Endothelial cell of umbilical vein (primary cell): ENCODE data around the gene CLRN3. TPM values are rescaled to one million over a fixed set of nuclear protein-coding genes. Genes with fewer than 3 reads are reported as not detected.

Experiments used
- BruUV-seq: library from RNA; stranded (reverse); fragments of 400-500 nt; replicated peaks from 2 replicates; lab custom pipeline; 2021; lab: Mats Ljungman, UMichigan
- CTCF ChIA-PET: fragments of 300-600, 350-600 bp; sonication (Branson Sonifier 250); formaldehyde crosslinking; loops from one replicate; lab custom pipeline; 2021; ENCODE audit warnings: antibody characterized with exemption, inconsistent platforms; lab: Charles Lee
- POLR2A ChIA-PET: fragments of 300-600, 350-600 bp; sonication (Branson Sonifier 250); formaldehyde crosslinking; loops from one replicate; lab custom pipeline; 2021; ENCODE audit warnings: antibody characterized with exemption, inconsistent platforms; lab: Charles Lee
- DNase-seq: peaks from one replicate; pipeline ENCODE4 v3.0.0-alpha.2; 2011; ENCODE audit warnings: low read depth, low spot score
- FAIRE-seq: peaks from 2 replicates; lab custom pipeline; 2011; peaks lifted over from hg19 to GRCh38; lab: Jason Lieb, UNC
- H2AFZ ChIP-seq: 2 replicates; pipeline ENCODE4 v1.6.0; 2012; ENCODE audit warnings: low read depth, low read length, control low read depth, inconsistent platforms
- H3K27ac ChIP-seq: 2 replicates; pipeline ENCODE4 v1.5.1; 2011; ENCODE audit warnings: low read depth, mild to moderate bottlenecking, control low read depth, low read length, moderate library complexity; ENCODE audit not compliant: insufficient read depth
- H3K27me3 ChIP-seq, 2 experiments: 2 replicates each; pipeline versions ENCODE4 v1.6.0 to v1.6.1; 2011; ENCODE audit warnings: low read length in 2 of 2, mixed read lengths in 1 of 2; ENCODE audit not compliant: control insufficient read depth in 2 of 2, insufficient read depth in 2 of 2
- H3K36me3 ChIP-seq, 2 experiments: 2 replicates in 1 of 2; 3 replicates in 1 of 2; pipeline ENCODE4 v1.5.1; 2011; ENCODE audit warnings: low read length in 2 of 2, mild to moderate bottlenecking in 1 of 2, moderate library complexity in 1 of 2; ENCODE audit not compliant: control insufficient read depth in 2 of 2, insufficient read depth in 2 of 2; ENCODE audit errors: extremely low read depth in 1 of 2
- H3K4me1 ChIP-seq: 3 replicates; pipeline ENCODE4 v1.5.1; 2011; ENCODE audit warnings: mild to moderate bottlenecking, low read length; ENCODE audit not compliant: control insufficient read depth, insufficient read depth; ENCODE audit errors: extremely low read depth
- H3K4me2 ChIP-seq: 2 replicates; pipeline ENCODE4 v1.6.1; 2011; ENCODE audit warnings: low read length, control low read depth, mixed read lengths; ENCODE audit not compliant: insufficient read depth
- H3K4me3 ChIP-seq, 3 experiments: fragments of 200-600 bp in 1 of 3; sonication (generic), shearing (Covaris generic) in 1 of 3; replicated peaks in 1 of 3; 2 replicates each; pipeline ENCODE4 v1.5.1; 2011 to 2016; ENCODE audit warnings: control low read depth in 3 of 3, low read length in 3 of 3, mild to moderate bottlenecking in 2 of 3, inconsistent platforms in 1 of 3, low read depth in 1 of 3, moderate library complexity in 1 of 3; ENCODE audit not compliant: insufficient read depth in 1 of 3
- H3K79me2 ChIP-seq: 2 replicates; pipeline ENCODE4 v1.6.0; 2012; ENCODE audit warnings: low read length, inconsistent platforms; ENCODE audit not compliant: control insufficient read depth, insufficient read depth
- H3K9ac ChIP-seq: replicated peaks from 2 replicates; pipeline ENCODE3; 2011; ENCODE audit warnings: low read length, control low read depth; ENCODE audit not compliant: insufficient read depth; ENCODE audit errors: extremely low read depth
- H3K9me1 ChIP-seq: replicated peaks from 3 replicates; pipeline ENCODE4 v1.6.0; 2011; ENCODE audit warnings: mild to moderate bottlenecking, low read length; ENCODE audit not compliant: control insufficient read depth, insufficient read depth; ENCODE audit errors: extremely low read depth
- H3K9me3 ChIP-seq: replicated peaks from 2 replicates; pipeline ENCODE4 v1.5.1; 2012; ENCODE audit warnings: low read length, inconsistent platforms; ENCODE audit not compliant: control insufficient read depth, insufficient read depth
- H4K20me1 ChIP-seq: replicated peaks from 2 replicates; pipeline ENCODE3; 2011; ENCODE audit warnings: mild to moderate bottlenecking, low read length; ENCODE audit not compliant: control insufficient read depth, insufficient read depth; ENCODE audit errors: extremely low read depth
- CTCF ChIP-seq, 2 donors: IDR thresholded peaks; 1 replicate in 1 of 2; 2 replicates in 1 of 2; pipeline ENCODE4 v1.5.1; 2011; ENCODE audit warnings: low read length in 2 of 2, mild to moderate bottlenecking in 2 of 2, moderate library complexity in 2 of 2, control low read depth in 1 of 2, inconsistent platforms in 1 of 2, low read depth in 1 of 2; ENCODE audit not compliant: insufficient read depth in 1 of 2; ENCODE audit errors: extremely low read depth in 1 of 2
- EZH2 ChIP-seq: IDR thresholded peaks from 2 replicates; pipeline ENCODE4 v1.6.1; 2012; ENCODE audit warnings: borderline replicate concordance, low read depth, mild to moderate bottlenecking, moderate library complexity, low read length, inconsistent platforms; ENCODE audit not compliant: severe bottlenecking
- FOS ChIP-seq: IDR thresholded peaks from 2 replicates; pipeline ENCODE4 v1.6.1; 2011; ENCODE audit warnings: mild to moderate bottlenecking, low read length, moderate library complexity, borderline replicate concordance; ENCODE audit not compliant: insufficient read depth
- GATA2 ChIP-seq: IDR thresholded peaks from 2 replicates; pipeline ENCODE4 v1.7.0; 2011; ENCODE audit warnings: low read depth, mild to moderate bottlenecking, moderate library complexity, mixed read lengths, low read length; ENCODE audit not compliant: insufficient read length, insufficient read depth
- JUN ChIP-seq: IDR thresholded peaks from 2 replicates; pipeline ENCODE4 v1.6.1; 2011; ENCODE audit warnings: borderline replicate concordance, low read depth; ENCODE audit not compliant: insufficient read length, insufficient read depth
- MAX ChIP-seq: IDR thresholded peaks from 2 replicates; pipeline ENCODE4 v1.6.1; 2011; ENCODE audit not compliant: insufficient read depth, insufficient read length
- MYC ChIP-seq: IDR thresholded peaks from one replicate; pipeline ENCODE4 v1.6.1; 2011; ENCODE audit warnings: mild to moderate bottlenecking, low read depth, low read length
- POLR2A ChIP-seq: IDR thresholded peaks from 2 replicates; pipeline ENCODE4 v1.6.1; 2012; ENCODE audit warnings: low read depth, mild to moderate bottlenecking, control low read depth, low read length
- POLR2AphosphoS5 ChIP-seq: IDR thresholded peaks from 2 replicates; pipeline ENCODE4 v1.6.1; 2012; ENCODE audit warnings: low read depth, mild to moderate bottlenecking, control low read depth, low read length, moderate library complexity; ENCODE audit not compliant: insufficient read depth
- dilution Hi-C: fragments of 300-500 bp; cut with MboI; formaldehyde crosslinking; loops from one replicate; pipeline ENCODE4 v1.15.0; 2019; ENCODE audit warnings: low sequenced_read_pairs; ENCODE audit not compliant: extremely low pct_ligation_motif_present
- intact Hi-C: fragments of 100-400 bp; cut with micrococcal nuclease; formaldehyde crosslinking; loops from one replicate; pipeline ENCODE4 v1.10.0; 2022
- polyA plus RNA-seq, 4 experiments: library from polyadenylated mRNA; depleted of rRNA in 3 of 4; stranded (reverse) in 3 of 4; unstranded in 1 of 4; fragments of >200 nt; gene quantifications; 2 replicates each; pipeline versions ENCODE4 v1.2.1 to v1.2.3, GENCODE V29; 2011 to 2012; ENCODE audit warnings: missing spikeins in 1 of 4
- total RNA-seq: library from RNA; stranded (reverse); gene quantifications from 2 replicates; pipeline ENCODE4 v1.2.3, GENCODE V29; 2021

The CLRN3 gene
- total and polyA plus RNA-seq, 2 donors (not counting 3 experiments of a cell fraction or from before 2014, with no cell fraction given), result 0.07 TPM; not detected in 1

GRCh38 chr10:127881262-127881661 lies 11.5 kb downstream of the CLRN3 start:
- Histone ChIP-seq H3K27ac (no peak overlapping the region), H3K4me2 (no peak overlapping the region), H3K79me2 (no peaks in the 10 kb centered on the region), H3K27me3 (no peaks in the 10 kb centered on the region), H3K4me3 (no peak overlapping the region), H3K9ac (no peak overlapping the region), H4K20me1 (no peaks in the 10 kb centered on the region), H2AFZ (no peak overlapping the region), H3K36me3 (no peaks in the 10 kb centered on the region), H3K9me1 (no peaks in the 10 kb centered on the region), H3K9me3 (no peaks in the 10 kb centered on the region), H3K4me1 (peaks cover under 1% of the 10 kb centered on the region)
- TF ChIP-seq POLR2AphosphoS5, result no peak
- dilution Hi-C loops (no loop called here), intact Hi-C loops (no loop called here)
- CTCF ChIA-PET, result interaction anchor here (0.6 kb wide), 1 partner anchor 188 kb away, joined by 3 read pairs; no protein-coding TSS in a partner anchor
- FAIRE-seq, result no peak
- no peak for DNase-seq
- POLR2A ChIA-PET, result no interaction called here
- BruUV-seq, result no TSS peak

GRCh38 chr10:127880557-127880956 lies 12.2 kb downstream of the CLRN3 start:
- ChIA-PET CTCF (no interaction called here), POLR2A (no interaction called here)
- H3K79me2 ChIP-seq, result no peaks in the 10 kb centered on the region
- H3K9me3 ChIP-seq, result no peaks in the 10 kb centered on the region
- H2AFZ ChIP-seq, result no peak overlapping the region
- no peak overlapping the region for H3K4me2 ChIP-seq
- no peaks in the 10 kb centered on the region for H4K20me1 ChIP-seq
- no peak overlapping the region for H3K27ac ChIP-seq
- FAIRE-seq (no peak), DNase-seq (no peak)
- intact Hi-C loops, result no loop called here
- H3K27me3 ChIP-seq, result no peaks in the 10 kb centered on the region
- H3K4me3 ChIP-seq, result no peak overlapping the region
- TF ChIP-seq POLR2AphosphoS5, result no peak
- TF ChIP-seq FOS, result no peak
- no peak for TF ChIP-seq GATA2
- TF ChIP-seq MAX, result no peak
- no peak for TF ChIP-seq MYC
- TF ChIP-seq JUN, result no peak
- no peak for TF ChIP-seq CTCF (IDR thresholded peaks at IDR 0.05; ENCODE audit: extremely low read depth in 1 of 2, insufficient read depth in 1 of 2, low read depth in 1 of 2, low read length in 2 of 2)
- TF ChIP-seq POLR2A, result no peak
- no peak for TF ChIP-seq EZH2
- BruUV-seq, result no TSS peak
- no peaks in the 10 kb centered on the region for H3K9me1 ChIP-seq
- H3K4me1 ChIP-seq, result peaks cover 5% of the 10 kb centered on the region
- dilution Hi-C loops, result no loop called here
- no peaks in the 10 kb centered on the region for H3K36me3 ChIP-seq
- no peak overlapping the region for H3K9ac ChIP-seq
